PC-3 (cell line): ENCODE data around the gene MRPL20. TPM values are rescaled to one million over a fixed set of nuclear protein-coding genes. Genes with fewer than 3 reads are reported as not detected.

ENCODE experiments used
- ATAC-seq: fragments of 200-7000 bp; cut with Tn5 transposase; 2 replicates; pipeline ENCODE4 v1.9.1; 2020; ENCODE audit warnings: mild to moderate bottlenecking, moderate library complexity
- BruUV-seq: library from RNA; stranded (reverse); fragments of 400-500 nt; replicated peaks from 2 replicates; lab custom pipeline; 2021; lab: Mats Ljungman, UMichigan
- CTCF ChIA-PET: fragments of 300-600 bp; sonication (Branson Sonifier 250); formaldehyde crosslinking; loops from one replicate; lab custom pipeline; 2022; ENCODE audit warnings: antibody characterized with exemption; lab: Charles Lee
- POLR2A ChIA-PET: fragments of 300-600 bp; sonication (Branson Sonifier 250); formaldehyde crosslinking; loops from one replicate; lab custom pipeline; 2022; ENCODE audit warnings: antibody characterized with exemption; ENCODE audit not compliant: unreplicated experiment; lab: Charles Lee
- DNase-seq: peaks from one replicate; pipeline ENCODE4 v3.0.0-alpha.2; 2015
- H2AFZ ChIP-seq: fragments of 300-600 bp; sonication (generic); 2 replicates; pipeline ENCODE4 v1.6.0; 2016; ENCODE audit warnings: antibody characterized with exemption, low read length
- H3F3A ChIP-seq: fragments of 300-600 bp; sonication (generic); one replicate; pipeline ENCODE4 v1.6.0; 2017; ENCODE audit warnings: antibody characterized with exemption, low read length, control low read depth, mild to moderate bottlenecking; ENCODE audit not compliant: unreplicated experiment
- H3K27ac ChIP-seq: fragments of 300-600 bp; sonication (generic); 2 replicates; pipeline ENCODE4 v1.5.1; 2016; ENCODE audit warnings: mild to moderate bottlenecking, low read length
- H3K27me3 ChIP-seq: fragments of 300-600 bp; sonication (generic); 2 replicates; pipeline ENCODE4 v1.6.1; 2016; ENCODE audit warnings: low read length, mixed read lengths
- H3K36me3 ChIP-seq: fragments of 300-600 bp; sonication (generic); 2 replicates; pipeline ENCODE4 v1.6.1; 2016; ENCODE audit warnings: low read depth, mixed run types, low read length, mixed read lengths
- H3K4me1 ChIP-seq: fragments of 300-600 bp; sonication (generic); 2 replicates; pipeline ENCODE4 v1.5.1; 2016; ENCODE audit warnings: low read length; ENCODE audit not compliant: insufficient read depth
- H3K4me2 ChIP-seq: fragments of 300-600 bp; sonication (generic); 2 replicates; pipeline ENCODE4 v1.6.0; 2016; ENCODE audit warnings: low read length
- H3K4me3 ChIP-seq: fragments of 300-600 bp; sonication (generic); 2 replicates; pipeline ENCODE4 v1.5.1; 2016; ENCODE audit warnings: mild to moderate bottlenecking, low read length, mixed read lengths
- H3K79me2 ChIP-seq: fragments of 300-600 bp; sonication (generic); 2 replicates; pipeline ENCODE4 v1.6.1; 2017; ENCODE audit warnings: low read length, mixed read lengths
- H3K9ac ChIP-seq: fragments of 300-600 bp; sonication (generic); 2 replicates; pipeline ENCODE4 v1.6.0; 2016; ENCODE audit warnings: mild to moderate bottlenecking, low read length
- H3K9me2 ChIP-seq: fragments of 300-600 bp; sonication (generic); replicated peaks from 2 replicates; pipeline ENCODE4 v1.6.1; 2016; ENCODE audit warnings: mixed run types, low read length, mixed read lengths
- H3K9me3 ChIP-seq: fragments of 300-600 bp; sonication (generic); 2 replicates; pipeline ENCODE4 v1.6.1; 2016; ENCODE audit warnings: low read length, mixed read lengths
- H4K20me1 ChIP-seq: fragments of 300-600 bp; sonication (generic); 2 replicates; pipeline ENCODE4 v1.6.1; 2016; ENCODE audit warnings: low read length, mixed read lengths
- CTCF ChIP-seq: fragments of 300-600 bp; sonication (generic); conservative IDR thresholded peaks from 2 replicates; pipeline ENCODE4 v1.5.1; 2017; ENCODE audit warnings: antibody characterized with exemption, low read depth, mild to moderate bottlenecking, low read length
- EZH2 ChIP-seq: fragments of 300-600 bp; sonication (generic); IDR thresholded peaks from one replicate; pipeline ENCODE4 v1.6.1; 2017; ENCODE audit warnings: antibody characterized with exemption, mild to moderate bottlenecking, low read length; ENCODE audit not compliant: unreplicated experiment
- EZH2phosphoT487 ChIP-seq: fragments of 300-600 bp; sonication (generic); IDR thresholded peaks from 2 replicates; pipeline ENCODE4 v1.6.1; 2018; ENCODE audit warnings: mild to moderate bottlenecking, antibody characterized with exemption, low read length, borderline replicate concordance
- intact Hi-C: fragments of 100-400 bp; cut with micrococcal nuclease; formaldehyde crosslinking; loops from 2 replicates; pipeline ENCODE4 v1.9.0; 2023
- total RNA-seq: library from RNA; depleted of rRNA; stranded (reverse); fragments of >200 nt; gene quantifications from 2 replicates; pipeline ENCODE4 v1.2.3, GENCODE V29; 2014

The MRPL20 gene
- total RNA-seq, 1 experiment from 2014 or later = 506 TPM

- CTCF ChIA-PET = interaction anchor here (1.2 kb wide), 1 partner anchor 131 kb away, joined by 3 read pairs; no protein-coding TSS in a partner anchor
- peak overlapping the region; percentile 96 for H3K4me3 ChIP-seq
- peak overlapping the region; percentile 99 for H3K4me2 ChIP-seq
- H3K9me2 ChIP-seq = no peaks in the 10 kb centered on the region
- no TSS peak for BruUV-seq
- TF ChIP-seq EZH2phosphoT487 (no peak), CTCF (no peak), EZH2 (no peak)
- ATAC-seq (no peak), DNase-seq (no peak)
- H3K79me2 ChIP-seq = peaks cover 35% of the 10 kb centered on the region
- peaks cover 9% of the 10 kb centered on the region for H3F3A ChIP-seq
- POLR2A ChIA-PET = interaction anchor here (0.6 kb wide), 1 partner anchor 372 kb away, joined by 4 read pairs; no protein-coding TSS in a partner anchor
- no peak overlapping the region for H3K27ac ChIP-seq
- peaks cover 10% of the 10 kb centered on the region; the same call in 1 of the 2 replicates for H3K36me3 ChIP-seq
- H4K20me1 ChIP-seq = no peaks in the 10 kb centered on the region
- no peaks in the 10 kb centered on the region for H3K9me3 ChIP-seq
- no peaks in the 10 kb centered on the region for H3K27me3 ChIP-seq
- peaks cover 20% of the 10 kb centered on the region for H3K4me1 ChIP-seq
- intact Hi-C loops = no loop called here
- no peak overlapping the region for H2AFZ ChIP-seq
- peak overlapping the region; percentile 98; the same call in 1 of the 2 replicates for H3K9ac ChIP-seq
These were observed 33.9 kb downstream of the MRPL20 start for GRCh38 chr1:1373051-1373814.

- POLR2A ChIA-PET = no interaction called here
- no TSS peak for BruUV-seq
- Histone ChIP-seq H3F3A (peaks cover 9% of the 10 kb centered on the region), H3K9ac (no peak overlapping the region), H3K9me3 (0 out of 2 replicates have a peak, but pooled peaks cover 3% of the 10 kb centered on the region), H3K4me2 (peak overlapping the region; percentile 13; the same call in 1 of the 2 replicates), H3K27ac (no peak overlapping the region), H3K36me3 (peaks cover 10% of the 10 kb centered on the region; the same call in 1 of the 2 replicates), H3K9me2 (no peaks in the 10 kb centered on the region), H2AFZ (no peak overlapping the region), H3K4me3 (no peak overlapping the region), H3K4me1 (peaks cover 20% of the 10 kb centered on the region), H3K27me3 (no peaks in the 10 kb centered on the region), H4K20me1 (no peaks in the 10 kb centered on the region), H3K79me2 (peaks cover 35% of the 10 kb centered on the region)
- DNase-seq (peak; percentile 72), ATAC-seq (peak; percentile 25)
- TF ChIP-seq CTCF = peak; percentile 96
- TF ChIP-seq EZH2phosphoT487 = no peak
- CTCF ChIA-PET = no interaction called here
- intact Hi-C loops = no loop called here
These were observed 35.1 kb downstream of the MRPL20 start for GRCh38 chr1:1371746-1372711.
